DMS 273 (cell line): ENCODE measurements around the gene RAB7A.
A peak's percentile ranks its signal among the peaks of the same experiment; 100 is the strongest.
"Not testable (repeated sequence)": the region's sequence is repeated elsewhere in the genome, so short reads cannot be mapped to it uniquely, and the experiment has no call there.

Experiments used
- DNase-seq: peaks from one replicate; lab custom pipeline; 2025; ENCODE audit not compliant: unreplicated experiment; lab: John Stamatoyannopoulos, UW

RAB7A gene

GRCh38 chr3:128815318-128816064, 89.5 kb downstream of the RAB7A start:
- no peak for DNase-seq

GRCh38 chr3:128818186-128818787, 92.3 kb downstream of the RAB7A start:
- DNase-seq: no peak

- no peak for DNase-seq
These were observed 94.4 kb downstream of the RAB7A start for GRCh38 chr3:128820252-128820839.

GRCh38 chr3:128823008-128823407, 97.0 kb downstream of the RAB7A start:
- peak; percentile 48 for DNase-seq

- DNase-seq: no peak
These were observed 97.6 kb downstream of the RAB7A start for GRCh38 chr3:128823631-128824030.

GRCh38 chr3:128824132-128824850, 98.3 kb downstream of the RAB7A start:
- no peak for DNase-seq

- no peak for DNase-seq
These were observed 99.2 kb downstream of the RAB7A start for GRCh38 chr3:128825117-128825725.

GRCh38 chr3:128829087-128829486, 103.1 kb downstream of the RAB7A start:
- not testable (repeated sequence) for DNase-seq

GRCh38 chr3:128829925-128830625, 104.1 kb downstream of the RAB7A start:
- not testable (repeated sequence) for DNase-seq

GRCh38 chr3:128830762-128831161, 104.8 kb downstream of the RAB7A start:
- DNase-seq: not testable (repeated sequence)

GRCh38 chr3:128832979-128833378, 107.0 kb downstream of the RAB7A start:
- DNase-seq: not testable (repeated sequence)

GRCh38 chr3:128835096-128835495, 109.1 kb downstream of the RAB7A start:
- DNase-seq: no peak

GRCh38 chr3:128841926-128842920, 116.2 kb downstream of the RAB7A start:
- DNase-seq: no peak

GRCh38 chr3:128844502-128844901, 118.5 kb downstream of the RAB7A start:
- DNase-seq: no peak

GRCh38 chr3:128845119-128845777, 119.3 kb downstream of the RAB7A start:
- peak; percentile 40 for DNase-seq

GRCh38 chr3:128845778-128846485, 119.9 kb downstream of the RAB7A start:
- DNase-seq: peak; percentile 96

GRCh38 chr3:128846486-128846891, 120.5 kb downstream of the RAB7A start:
- DNase-seq: no peak

- no peak for DNase-seq
These were observed 121.8 kb downstream of the RAB7A start for GRCh38 chr3:128847666-128848370.
